ENCODE measurements around the gene SRR. TPM values are rescaled to one million over a fixed set of nuclear protein-coding genes. Genes with fewer than 3 reads are reported as not detected.

Gene SRR
- polyA plus RNA-seq, 1 donor from 2014 or later = 69.0 TPM

GRCh38 chr17:2354311-2354710 lies 50.6 kb downstream of the SRR start:
- H3K27ac ChIP-seq (ENCODE audit: low read length) = no peak overlapping the region
- no peaks in the 10 kb centered on the region for H3K9me3 ChIP-seq (ENCODE audit: low read length)
- no peaks in the 10 kb centered on the region for H3K9me2 ChIP-seq (ENCODE audit: insufficient read depth, low read length)
- H4K20me1 ChIP-seq (ENCODE audit: insufficient read depth) = no peaks in the 10 kb centered on the region
- H3K27me3 ChIP-seq (ENCODE audit: insufficient read depth, low read depth, low read length) = no peaks in the 10 kb centered on the region
- H3K4me3 ChIP-seq (ENCODE audit: low read length) = no peak overlapping the region
- TF ChIP-seq RAD21 (conservative IDR thresholded peaks at IDR 0.05) (no peak), TAF1 (IDR thresholded peaks at IDR 0.05; ENCODE audit: low read depth) (no peak), POLR2AphosphoS5 (IDR thresholded peaks at IDR 0.05) (no peak), EP300 (conservative IDR thresholded peaks at IDR 0.05; ENCODE audit: poor library complexity, severe bottlenecking) (no peak), SMC3 (conservative IDR thresholded peaks at IDR 0.05; ENCODE audit: poor library complexity) (no peak), EZH2 (IDR thresholded peaks at IDR 0.05; ENCODE audit: borderline replicate concordance, insufficient read depth, low read length, poor library complexity, severe bottlenecking) (no peak), MXI1 (conservative IDR thresholded peaks at IDR 0.05; ENCODE audit: poor library complexity, severe bottlenecking) (no peak), REST (IDR thresholded peaks at IDR 0.05; ENCODE audit: borderline replicate concordance) (no peak)
- TF ChIP-seq, protein P1, sequence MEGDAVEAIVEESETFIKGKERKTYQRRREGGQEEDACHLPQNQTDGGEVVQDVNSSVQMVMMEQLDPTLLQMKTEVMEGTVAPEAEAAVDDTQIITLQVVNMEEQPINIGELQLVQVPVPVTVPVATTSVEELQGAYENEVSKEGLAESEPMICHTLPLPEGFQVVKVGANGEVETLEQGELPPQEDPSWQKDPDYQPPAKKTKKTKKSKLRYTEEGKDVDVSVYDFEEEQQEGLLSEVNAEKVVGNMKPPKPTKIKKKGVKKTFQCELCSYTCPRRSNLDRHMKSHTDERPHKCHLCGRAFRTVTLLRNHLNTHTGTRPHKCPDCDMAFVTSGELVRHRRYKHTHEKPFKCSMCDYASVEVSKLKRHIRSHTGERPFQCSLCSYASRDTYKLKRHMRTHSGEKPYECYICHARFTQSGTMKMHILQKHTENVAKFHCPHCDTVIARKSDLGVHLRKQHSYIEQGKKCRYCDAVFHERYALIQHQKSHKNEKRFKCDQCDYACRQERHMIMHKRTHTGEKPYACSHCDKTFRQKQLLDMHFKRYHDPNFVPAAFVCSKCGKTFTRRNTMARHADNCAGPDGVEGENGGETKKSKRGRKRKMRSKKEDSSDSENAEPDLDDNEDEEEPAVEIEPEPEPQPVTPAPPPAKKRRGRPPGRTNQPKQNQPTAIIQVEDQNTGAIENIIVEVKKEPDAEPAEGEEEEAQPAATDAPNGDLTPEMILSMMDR (IDR thresholded peaks at IDR 0.05; ENCODE audit: poor library complexity, severe bottlenecking) = no peak
- no peak overlapping the region for H2AFZ ChIP-seq (ENCODE audit: low read depth, low read length)
- no peak overlapping the region for H3K4me2 ChIP-seq (ENCODE audit: low read length)
- H3K9ac ChIP-seq (ENCODE audit: low read length) = no peak overlapping the region
- no peaks in the 10 kb centered on the region for H3K79me2 ChIP-seq (replicated peaks; ENCODE audit: insufficient read depth, low read length)
- no peaks in the 10 kb centered on the region for H3K36me3 ChIP-seq (ENCODE audit: insufficient read depth, low read length)
- no peaks in the 10 kb centered on the region for H3F3A ChIP-seq (ENCODE audit: insufficient read depth, low read length, poor library complexity, severe bottlenecking)

GRCh38 chr17:2357237-2357636 lies 53.5 kb downstream of the SRR start:
- Histone ChIP-seq H3K36me3 (ENCODE audit: insufficient read depth, low read length) (no peaks in the 10 kb centered on the region), H3F3A (ENCODE audit: insufficient read depth, low read length, poor library complexity, severe bottlenecking) (no peaks in the 10 kb centered on the region), H3K4me2 (ENCODE audit: low read length) (no peak overlapping the region), H3K27ac (ENCODE audit: low read length) (no peak overlapping the region), H4K20me1 (ENCODE audit: insufficient read depth) (no peaks in the 10 kb centered on the region), H3K9me3 (ENCODE audit: low read length) (no peaks in the 10 kb centered on the region), H3K9me2 (ENCODE audit: insufficient read depth, low read length) (no peaks in the 10 kb centered on the region), H2AFZ (ENCODE audit: low read depth, low read length) (no peak overlapping the region), H3K4me3 (ENCODE audit: low read length) (no peak overlapping the region), H3K27me3 (ENCODE audit: insufficient read depth, low read depth, low read length) (no peaks in the 10 kb centered on the region), H3K79me2 (replicated peaks; ENCODE audit: insufficient read depth, low read length) (no peaks in the 10 kb centered on the region), H3K9ac (ENCODE audit: low read length) (no peak overlapping the region)
- TF ChIP-seq TAF1 (IDR thresholded peaks at IDR 0.05; ENCODE audit: low read depth) = no peak
- TF ChIP-seq RAD21 (conservative IDR thresholded peaks at IDR 0.05) = no peak
- no peak for TF ChIP-seq MXI1 (conservative IDR thresholded peaks at IDR 0.05; ENCODE audit: poor library complexity, severe bottlenecking)
- no peak for TF ChIP-seq POLR2AphosphoS5 (IDR thresholded peaks at IDR 0.05)
- TF ChIP-seq SMC3 (conservative IDR thresholded peaks at IDR 0.05; ENCODE audit: poor library complexity) = no peak
- TF ChIP-seq, protein P1 (IDR thresholded peaks at IDR 0.05; ENCODE audit: poor library complexity, severe bottlenecking) = no peak
- no peak for TF ChIP-seq EZH2 (IDR thresholded peaks at IDR 0.05; ENCODE audit: borderline replicate concordance, insufficient read depth, low read length, poor library complexity, severe bottlenecking)
- TF ChIP-seq EP300 (conservative IDR thresholded peaks at IDR 0.05; ENCODE audit: poor library complexity, severe bottlenecking) = no peak
- TF ChIP-seq REST (IDR thresholded peaks at IDR 0.05; ENCODE audit: borderline replicate concordance) = no peak
